ENCODE measurements around the gene BMP15.

BMP15 gene

GRCh38 chrX:50871922-50872453 lies 38.5 kb upstream of the BMP15 start (continued):
- no peak for TF ChIP-seq PRDM10 (tag by site-specific recombination; IDR thresholded peaks at IDR 0.05)
- no peak for TF ChIP-seq ZNF18 (tag by site-specific recombination; IDR thresholded peaks at IDR 0.05)
- TF ChIP-seq ZNF366 (tag by site-specific recombination; conservative IDR thresholded peaks at IDR 0.05) = no peak
- no peak for TF ChIP-seq SP3 (tag by site-specific recombination; IDR thresholded peaks at IDR 0.05)
- TF ChIP-seq SP2 (tag by site-specific recombination; IDR thresholded peaks at IDR 0.05) = no peak
- no peak for TF ChIP-seq ZNF26 (tag by site-specific recombination; IDR thresholded peaks at IDR 0.05)
- no peak for TF ChIP-seq ZSCAN18 (tag by site-specific recombination; IDR thresholded peaks at IDR 0.05)
- TF ChIP-seq HOXD13 (CRISPR knock-in tag; IDR thresholded peaks at IDR 0.05; ENCODE audit: borderline replicate concordance) = no peak
- no peak for TF ChIP-seq ZNF776 (tag by site-specific recombination; IDR thresholded peaks at IDR 0.05; ENCODE audit: borderline replicate concordance)
- TF ChIP-seq TCF7L2 (IDR thresholded peaks at IDR 0.05; ENCODE audit: borderline replicate concordance, low read depth, low read length) = no peak
- TF ChIP-seq RBAK (tag by site-specific recombination; IDR thresholded peaks at IDR 0.05) = no peak
- no peak for TF ChIP-seq ZNF704 (tag by site-specific recombination; IDR thresholded peaks at IDR 0.05)
- no peak for TF ChIP-seq ZNF514 (tag by site-specific recombination; IDR thresholded peaks at IDR 0.05)

GRCh38 chrX:50874876-50875275 lies 35.7 kb upstream of the BMP15 start:
- no peak overlapping the region for H3K4me3 ChIP-seq (ENCODE audit: low read depth, low read length)
- H3K4me1 ChIP-seq (ENCODE audit: control insufficient read depth, insufficient read depth, low read length) = no peaks in the 10 kb centered on the region
- no peak overlapping the region for H3K27ac ChIP-seq (ENCODE audit: extremely low read depth, low read depth, low read length)
- H3K9me3 ChIP-seq (ENCODE audit: control insufficient read depth, insufficient read depth, low read depth, low read length) = no peaks in the 10 kb centered on the region
- CTCF ChIA-PET = interaction anchor here (0.7 to 1.5 kb wide), 2 partner anchors 9 to 29 kb away, joined by 4 to 6 read pairs; no protein-coding TSS in a partner anchor
- POLR2A ChIA-PET = no interaction called here
- H3K36me3 ChIP-seq (ENCODE audit: control insufficient read depth in 2 of 2, insufficient read depth in 1 of 2, low read length in 2 of 2) = no peaks in the 10 kb centered on the region
- TF ChIP-seq ZNF433 (tag by site-specific recombination; IDR thresholded peaks at IDR 0.05; ENCODE audit: low read depth) = no peak
- TF ChIP-seq ATF2 (tag by site-specific recombination; IDR thresholded peaks at IDR 0.05; ENCODE audit: low read depth) = no peak
- TF ChIP-seq REST (tag by site-specific recombination; IDR thresholded peaks at IDR 0.05) = no peak
- no peak for TF ChIP-seq ZNF521 (tag by site-specific recombination; IDR thresholded peaks at IDR 0.05)
- no peak for TF ChIP-seq ZNF335 (tag by site-specific recombination; conservative IDR thresholded peaks at IDR 0.05)
- no peak for TF ChIP-seq ZNF473 (tag by site-specific recombination; IDR thresholded peaks at IDR 0.05)
- TF ChIP-seq ZNF391 (tag by site-specific recombination; IDR thresholded peaks at IDR 0.05; ENCODE audit: borderline replicate concordance, low read depth) = no peak
- TF ChIP-seq SCRT2 (tag by site-specific recombination; IDR thresholded peaks at IDR 0.05) = no peak
- no peak for TF ChIP-seq ZNF10 (tag by site-specific recombination; IDR thresholded peaks at IDR 0.05)
- no peak for TF ChIP-seq ZNF174 (tag by site-specific recombination; IDR thresholded peaks at IDR 0.05)

Measured in HEK293 (cell line).